GM19324 (cell line): ENCODE results near the gene MB21D2.
"Not testable (repeated sequence)": the region's sequence is repeated elsewhere in the genome, so short reads cannot be mapped to it uniquely, and the experiment has no call there.

Experiments used
- ATAC-seq: cut with Tn5 transposase; IDR thresholded peaks from one replicate; pipeline ENCODE4 v1.9.1; 2021; ENCODE audit warnings: mild to moderate bottlenecking, moderate library complexity; ENCODE audit not compliant: unreplicated experiment, low FRiP score

Gene MB21D2

GRCh38 chr3:192817053-192817452 lies 100.6 kb downstream of the MB21D2 start:
- ATAC-seq, result no peak

GRCh38 chr3:192816351-192816750 lies 101.3 kb downstream of the MB21D2 start:
- ATAC-seq, result no peak

- ATAC-seq, result no peak
Measured at GRCh38 chr3:192812743-192813383, 104.8 kb downstream of the MB21D2 start.

GRCh38 chr3:192805711-192806110 lies 111.9 kb downstream of the MB21D2 start:
- no peak for ATAC-seq

GRCh38 chr3:192804502-192804901 lies 113.2 kb downstream of the MB21D2 start:
- no peak for ATAC-seq

GRCh38 chr3:192802957-192803899 lies 114.4 kb downstream of the MB21D2 start:
- ATAC-seq, result no peak

GRCh38 chr3:192801985-192802384 lies 115.7 kb downstream of the MB21D2 start:
- ATAC-seq, result no peak

GRCh38 chr3:192799721-192800120 lies 117.9 kb downstream of the MB21D2 start:
- no peak for ATAC-seq

GRCh38 chr3:192795021-192795420 lies 122.6 kb downstream of the MB21D2 start:
- no peak for ATAC-seq

GRCh38 chr3:192794216-192794615 lies 123.4 kb downstream of the MB21D2 start:
- no peak for ATAC-seq

GRCh38 chr3:192788816-192789515 lies 128.7 kb downstream of the MB21D2 start:
- ATAC-seq, result not testable (repeated sequence)

- no peak for ATAC-seq
Measured at GRCh38 chr3:192778508-192778907, 139.1 kb downstream of the MB21D2 start.

- not testable (repeated sequence) for ATAC-seq
Measured at GRCh38 chr3:192774341-192774740, 143.3 kb downstream of the MB21D2 start.

- ATAC-seq, result no peak
Measured at GRCh38 chr3:192772240-192772894, 145.3 kb downstream of the MB21D2 start.

- no peak for ATAC-seq
Measured at GRCh38 chr3:192758654-192759053, 159.0 kb downstream of the MB21D2 start.

- ATAC-seq, result no peak
Measured at GRCh38 chr3:192751148-192751547, 166.5 kb downstream of the MB21D2 start.

GRCh38 chr3:192750201-192750600 lies 167.5 kb downstream of the MB21D2 start:
- no peak for ATAC-seq

GRCh38 chr3:192747746-192748145 lies 169.9 kb downstream of the MB21D2 start:
- no peak for ATAC-seq

GRCh38 chr3:192747145-192747544 lies 170.5 kb downstream of the MB21D2 start:
- no peak for ATAC-seq
